ENCODE results near the gene SPEF2.

SPEF2 gene

DNA sequence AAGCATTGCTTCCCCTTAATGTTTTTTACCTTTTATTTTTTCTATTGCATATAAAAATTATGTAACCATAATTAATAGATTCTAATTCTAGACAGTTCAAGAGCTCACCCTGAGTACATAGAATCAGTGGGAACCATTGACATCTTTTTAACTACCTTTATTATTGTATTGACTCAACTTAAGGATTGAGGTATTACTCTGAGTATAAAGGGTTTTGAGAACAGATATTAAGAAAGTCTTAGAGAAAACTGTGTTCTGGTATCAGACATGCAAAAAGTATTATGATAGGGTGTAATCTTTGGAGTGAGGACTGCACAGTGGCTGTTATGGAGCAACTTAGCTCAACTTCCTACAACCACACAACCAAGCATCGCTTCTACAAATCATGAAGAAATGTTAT, 8.9 kb downstream of the SPEF2 start:
- no peak overlapping the region for H3K4me3 ChIP-seq (ENCODE audit: low read depth, low read length)
- no peak for TF ChIP-seq CTCF (IDR thresholded peaks at IDR 0.05; ENCODE audit: low read depth, low read length)

- H3K4me3 ChIP-seq (ENCODE audit: low read depth, low read length), result no peak overlapping the region
- TF ChIP-seq CTCF (IDR thresholded peaks at IDR 0.05; ENCODE audit: low read depth, low read length), result no peak
These were observed 16.7 kb downstream of the SPEF2 start for GRCh38 chr5:35634326-35634725.

- no peak for TF ChIP-seq CTCF (IDR thresholded peaks at IDR 0.05; ENCODE audit: low read depth, low read length)
These were observed 23.0 kb downstream of the SPEF2 start for GRCh38 chr5:35640623-35641022.

DNA sequence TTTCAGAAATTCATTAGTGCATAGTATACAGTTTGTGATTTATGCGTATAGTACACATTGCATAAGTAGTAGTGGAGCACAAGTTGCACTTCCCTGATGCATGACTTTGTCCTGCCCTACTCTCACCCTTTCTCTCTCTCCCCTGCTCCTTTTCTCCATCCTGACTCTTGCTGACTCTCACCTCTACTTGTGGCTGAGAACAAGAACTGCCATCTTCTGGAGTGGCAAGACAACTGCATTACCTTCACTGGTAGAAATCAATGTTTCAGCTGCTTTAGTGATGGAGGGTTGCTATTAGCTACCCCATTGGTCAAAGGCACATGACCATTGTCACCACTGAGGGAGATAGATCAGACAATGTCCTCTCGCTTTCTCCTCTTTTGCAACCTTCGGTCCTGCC, 26.9 kb downstream of the SPEF2 start:
- TF ChIP-seq CTCF (IDR thresholded peaks at IDR 0.05; ENCODE audit: low read depth, low read length), result no peak
- no peak overlapping the region for H3K4me3 ChIP-seq (ENCODE audit: low read depth, low read length)

More at GRCh38 chr5:35640623-35641022, 23.0 kb downstream of the SPEF2 start:
- no peak overlapping the region for H3K4me3 ChIP-seq (ENCODE audit: low read depth, low read length)

GRCh38 chr5:35647128-35647527, 29.5 kb downstream of the SPEF2 start:
- TF ChIP-seq CTCF (IDR thresholded peaks at IDR 0.05; ENCODE audit: low read depth, low read length), result no peak
- H3K4me3 ChIP-seq (ENCODE audit: low read depth, low read length), result no peak overlapping the region

- TF ChIP-seq CTCF (IDR thresholded peaks at IDR 0.05; ENCODE audit: low read depth, low read length), result no peak
- no peak overlapping the region for H3K4me3 ChIP-seq (ENCODE audit: low read depth, low read length)
These were observed 30.0 kb downstream of the SPEF2 start for GRCh38 chr5:35647712-35648111.

DNA sequence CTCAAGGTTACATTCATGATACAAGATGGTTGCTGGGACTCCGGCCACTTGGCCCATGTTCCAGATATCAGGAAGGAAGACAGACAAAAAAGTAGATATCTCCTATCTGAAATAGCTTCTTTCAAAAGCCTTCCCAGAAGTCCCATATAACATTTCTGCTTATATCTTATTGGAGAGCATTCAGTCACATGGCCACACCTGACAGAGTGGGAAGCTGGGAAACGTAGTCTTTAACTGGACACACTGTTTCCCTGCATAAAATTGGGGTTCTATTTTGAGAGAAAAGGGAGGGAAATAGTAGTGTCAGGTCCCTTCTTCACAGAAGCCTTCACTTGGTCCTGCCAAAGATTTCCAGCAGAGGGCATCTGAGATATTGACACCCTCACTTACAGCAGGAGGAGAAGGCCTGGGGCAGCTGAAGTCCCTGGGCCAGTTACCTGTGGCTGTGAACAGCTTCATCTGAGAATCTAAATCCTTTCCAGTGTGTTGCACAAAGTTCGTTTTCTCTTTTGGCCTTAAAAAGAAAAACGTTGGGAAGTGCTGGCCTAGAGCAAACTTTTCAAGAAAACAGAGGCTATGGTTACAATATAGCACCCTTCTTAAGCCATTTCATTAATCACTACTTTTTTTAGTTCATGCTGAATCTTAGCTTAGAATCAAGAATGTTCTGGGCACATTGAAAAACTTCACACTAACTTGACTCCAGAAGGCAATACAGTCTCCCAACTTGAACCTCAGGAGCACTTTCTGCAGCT, 33.5 kb downstream of the SPEF2 start:
- no peak overlapping the region for H3K4me3 ChIP-seq (ENCODE audit: low read depth, low read length)
- peak; percentile 64 for TF ChIP-seq CTCF (IDR thresholded peaks at IDR 0.05; ENCODE audit: low read depth, low read length)
